WTC11 (cell line): ENCODE data around the gene SLC37A3.

Experiments
- ESRRA ChIP-seq: sonication (generic); formaldehyde crosslinking; IDR thresholded peaks from 2 replicates; pipeline ENCODE4 v1.8.1; 2022; ENCODE audit warnings: mild to moderate bottlenecking, missing genetic modification reagents, borderline replicate concordance
- FOXP1 ChIP-seq: sonication (generic); formaldehyde crosslinking; IDR thresholded peaks from 2 replicates; pipeline ENCODE4 v1.8.0; 2022; ENCODE audit warnings: missing genetic modification reagents, mild to moderate bottlenecking, moderate library complexity, borderline replicate concordance
- NR3C1 ChIP-seq: sonication (generic); formaldehyde crosslinking; conservative IDR thresholded peaks from 2 replicates; pipeline ENCODE4 v1.8.1; 2023; ENCODE audit warnings: low read depth, mild to moderate bottlenecking, missing genetic modification reagents
- TEAD4 ChIP-seq: sonication (generic); formaldehyde crosslinking; IDR thresholded peaks from 2 replicates; pipeline ENCODE4 v1.8.0; 2022; ENCODE audit warnings: mild to moderate bottlenecking, missing genetic modification reagents
- TF ChIP-seq, protein P1 (sequence below): sonication (generic); formaldehyde crosslinking; IDR thresholded peaks from 2 replicates; pipeline ENCODE4 v1.8.0; 2023; ENCODE audit warnings: missing genetic modification reagents, mild to moderate bottlenecking, borderline replicate concordance
- TF ChIP-seq, protein P2 (sequence below): fragments of 200-600 bp; IDR thresholded peaks from 2 replicates; pipeline ENCODE4 v1.8.0; 2022; ENCODE audit warnings: antibody characterized with exemption

DNA sequence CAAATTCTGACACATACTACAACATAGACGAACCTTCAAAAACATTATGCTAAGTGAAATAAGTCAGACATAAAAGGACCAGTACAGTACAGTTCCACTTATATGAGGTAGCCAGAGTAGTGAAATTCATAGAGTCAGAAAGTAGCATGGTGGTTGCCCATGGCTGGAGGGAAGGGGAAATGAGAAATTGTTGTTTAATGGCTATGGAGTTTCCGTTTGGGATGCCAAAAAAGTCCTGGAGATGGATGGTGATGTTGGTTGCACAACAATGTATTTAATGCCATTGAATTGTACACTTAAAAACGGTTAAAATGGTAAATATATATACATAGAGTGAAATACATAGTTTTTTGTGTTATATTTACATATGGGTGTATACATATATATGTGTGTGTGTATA, 2.1 kb upstream of the SLC37A3 start:
- TF ChIP-seq, protein P1, sequence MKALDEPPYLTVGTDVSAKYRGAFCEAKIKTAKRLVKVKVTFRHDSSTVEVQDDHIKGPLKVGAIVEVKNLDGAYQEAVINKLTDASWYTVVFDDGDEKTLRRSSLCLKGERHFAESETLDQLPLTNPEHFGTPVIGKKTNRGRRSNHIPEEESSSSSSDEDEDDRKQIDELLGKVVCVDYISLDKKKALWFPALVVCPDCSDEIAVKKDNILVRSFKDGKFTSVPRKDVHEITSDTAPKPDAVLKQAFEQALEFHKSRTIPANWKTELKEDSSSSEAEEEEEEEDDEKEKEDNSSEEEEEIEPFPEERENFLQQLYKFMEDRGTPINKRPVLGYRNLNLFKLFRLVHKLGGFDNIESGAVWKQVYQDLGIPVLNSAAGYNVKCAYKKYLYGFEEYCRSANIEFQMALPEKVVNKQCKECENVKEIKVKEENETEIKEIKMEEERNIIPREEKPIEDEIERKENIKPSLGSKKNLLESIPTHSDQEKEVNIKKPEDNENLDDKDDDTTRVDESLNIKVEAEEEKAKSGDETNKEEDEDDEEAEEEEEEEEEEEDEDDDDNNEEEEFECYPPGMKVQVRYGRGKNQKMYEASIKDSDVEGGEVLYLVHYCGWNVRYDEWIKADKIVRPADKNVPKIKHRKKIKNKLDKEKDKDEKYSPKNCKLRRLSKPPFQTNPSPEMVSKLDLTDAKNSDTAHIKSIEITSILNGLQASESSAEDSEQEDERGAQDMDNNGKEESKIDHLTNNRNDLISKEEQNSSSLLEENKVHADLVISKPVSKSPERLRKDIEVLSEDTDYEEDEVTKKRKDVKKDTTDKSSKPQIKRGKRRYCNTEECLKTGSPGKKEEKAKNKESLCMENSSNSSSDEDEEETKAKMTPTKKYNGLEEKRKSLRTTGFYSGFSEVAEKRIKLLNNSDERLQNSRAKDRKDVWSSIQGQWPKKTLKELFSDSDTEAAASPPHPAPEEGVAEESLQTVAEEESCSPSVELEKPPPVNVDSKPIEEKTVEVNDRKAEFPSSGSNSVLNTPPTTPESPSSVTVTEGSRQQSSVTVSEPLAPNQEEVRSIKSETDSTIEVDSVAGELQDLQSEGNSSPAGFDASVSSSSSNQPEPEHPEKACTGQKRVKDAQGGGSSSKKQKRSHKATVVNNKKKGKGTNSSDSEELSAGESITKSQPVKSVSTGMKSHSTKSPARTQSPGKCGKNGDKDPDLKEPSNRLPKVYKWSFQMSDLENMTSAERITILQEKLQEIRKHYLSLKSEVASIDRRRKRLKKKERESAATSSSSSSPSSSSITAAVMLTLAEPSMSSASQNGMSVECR (CRISPR knock-in tag): no peak
- TF ChIP-seq ESRRA (no peak), NR3C1 (CRISPR knock-in tag) (no peak), TEAD4 (CRISPR knock-in tag) (no peak), FOXP1 (CRISPR knock-in tag) (no peak)
- TF ChIP-seq, protein P2, sequence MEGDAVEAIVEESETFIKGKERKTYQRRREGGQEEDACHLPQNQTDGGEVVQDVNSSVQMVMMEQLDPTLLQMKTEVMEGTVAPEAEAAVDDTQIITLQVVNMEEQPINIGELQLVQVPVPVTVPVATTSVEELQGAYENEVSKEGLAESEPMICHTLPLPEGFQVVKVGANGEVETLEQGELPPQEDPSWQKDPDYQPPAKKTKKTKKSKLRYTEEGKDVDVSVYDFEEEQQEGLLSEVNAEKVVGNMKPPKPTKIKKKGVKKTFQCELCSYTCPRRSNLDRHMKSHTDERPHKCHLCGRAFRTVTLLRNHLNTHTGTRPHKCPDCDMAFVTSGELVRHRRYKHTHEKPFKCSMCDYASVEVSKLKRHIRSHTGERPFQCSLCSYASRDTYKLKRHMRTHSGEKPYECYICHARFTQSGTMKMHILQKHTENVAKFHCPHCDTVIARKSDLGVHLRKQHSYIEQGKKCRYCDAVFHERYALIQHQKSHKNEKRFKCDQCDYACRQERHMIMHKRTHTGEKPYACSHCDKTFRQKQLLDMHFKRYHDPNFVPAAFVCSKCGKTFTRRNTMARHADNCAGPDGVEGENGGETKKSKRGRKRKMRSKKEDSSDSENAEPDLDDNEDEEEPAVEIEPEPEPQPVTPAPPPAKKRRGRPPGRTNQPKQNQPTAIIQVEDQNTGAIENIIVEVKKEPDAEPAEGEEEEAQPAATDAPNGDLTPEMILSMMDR: no peak
